ENCODE results near the gene SPTBN4.

- no peak for TF ChIP-seq CTCF (IDR thresholded peaks at IDR 0.05)
- no peak for TF ChIP-seq TCF12 (IDR thresholded peaks at IDR 0.05)
- TF ChIP-seq ELF1 (IDR thresholded peaks at IDR 0.05) = no peak
- no peak for TF ChIP-seq PBX3 (IDR thresholded peaks at IDR 0.05)
- TF ChIP-seq POLR2AphosphoS5 (IDR thresholded peaks at IDR 0.05; ENCODE audit: low read depth, low read length) = no peak
- no peak for TF ChIP-seq SMC3 (IDR thresholded peaks at IDR 0.05; ENCODE audit: low read depth, low read length)
These were observed 113.8 kb downstream of the SPTBN4 start for GRCh38 chr19:40580619-40581018.
